ENCODE measurements around the gene POLR1G. TPM values are rescaled to one million over a fixed set of nuclear protein-coding genes. Genes with fewer than 3 reads are reported as not detected.

The POLR1G gene
- total RNA-seq, 1 experiment from 2014 or later = 43.4 TPM

DNA sequence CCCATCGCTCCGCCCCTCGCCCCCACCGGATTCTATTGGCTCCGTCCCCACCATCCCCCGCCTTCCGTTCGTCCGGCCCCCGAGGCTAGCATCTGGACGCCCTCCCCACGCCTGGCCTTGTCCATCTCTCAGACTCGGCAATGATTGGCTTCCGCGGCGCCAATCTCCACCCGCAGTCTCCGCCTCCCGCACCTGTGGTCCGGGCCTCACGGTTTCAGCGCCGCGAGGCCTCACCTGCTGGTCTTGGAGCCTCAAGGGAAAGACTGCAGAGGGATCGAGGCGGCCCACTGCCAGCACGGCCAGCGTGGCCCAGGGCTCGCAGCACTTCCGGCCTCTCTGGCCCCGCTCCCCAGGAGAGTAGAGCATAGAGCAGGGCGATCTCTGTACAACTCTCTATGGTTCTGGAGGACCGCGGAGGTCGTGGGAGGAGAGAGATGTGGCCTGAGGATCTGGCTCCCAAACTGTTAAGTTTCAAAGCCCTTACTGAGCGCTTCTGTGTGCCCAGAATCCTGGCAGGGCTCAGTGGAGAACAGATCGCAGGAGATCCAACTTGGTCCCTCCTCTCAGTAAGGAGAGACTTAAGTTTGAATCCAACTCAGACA, 17.2 kb downstream of the POLR1G start, which contains the start of gene ERCC1:
TSS of gene ERCC1 (minus strand) at position 329 of the 602 bp plus-strand sequence. CDS start 543 bp downstream, outside the sequence.
- no CpG with 5 or more reads among the region's 37 CpGs for WGBS (ENCODE audit: extremely low coverage, insufficient read length, low lambda C conversion rate)
- Histone ChIP-seq H3K23ac (ENCODE audit: insufficient read length, low read depth, low read length) (no peak within 1 kb of the TSS), H3K79me1 (ENCODE audit: insufficient read depth, low read depth, low read length, poor library complexity, severe bottlenecking) (no peaks in the 10 kb centered on the region), H3T11ph (ENCODE audit: low read length) (no peak within 1 kb of the TSS), H2BK15ac (ENCODE audit: low read depth, low read length) (no peak within 1 kb of the TSS), H3K27ac (ENCODE audit: insufficient read length, low read depth, low read length) (peak within 1 kb of the TSS; percentile 84), H2BK120ac (ENCODE audit: low read depth, low read length, poor library complexity, severe bottlenecking) (no peak within 1 kb of the TSS), H2BK12ac (ENCODE audit: insufficient read length, low read depth, low read length) (no peak within 1 kb of the TSS), H4K91ac (ENCODE audit: insufficient read length, low read depth, low read length) (no peak within 1 kb of the TSS), H3K14ac (ENCODE audit: insufficient read depth, low read length) (peak within 1 kb of the TSS; percentile 60; the same call in 1 of the 2 replicates), H4K8ac (replicated peaks; ENCODE audit: insufficient read length, low read depth, low read length) (no peak within 1 kb of the TSS), H3K9me3 (ENCODE audit: control insufficient read depth, low read depth, low read length) (no peaks in the 10 kb centered on the region), H2AFZ (ENCODE audit: low read length) (no peak within 1 kb of the TSS), H3K27me3 (ENCODE audit: insufficient read depth, low read length) (no peaks in the 10 kb centered on the region), H3K56ac (ENCODE audit: insufficient read length, low read depth, low read length) (no peak within 1 kb of the TSS), H4K5ac (ENCODE audit: insufficient read length, low read depth, low read length) (no peak within 1 kb of the TSS), H4K20me1 (ENCODE audit: control insufficient read depth, insufficient read depth, insufficient read length) (no peaks in the 10 kb centered on the region), H3K4me2 (ENCODE audit: insufficient read depth, insufficient read length, low read length) (peak within 1 kb of the TSS; percentile 84), H3K4ac (ENCODE audit: low read depth, low read length) (no peak within 1 kb of the TSS), H2BK20ac (ENCODE audit: low read depth, low read length, poor library complexity, severe bottlenecking) (no peak within 1 kb of the TSS), H2BK5ac (ENCODE audit: insufficient read length, low read length) (no peak within 1 kb of the TSS), H3K4me1 (ENCODE audit: insufficient read depth, low read length) (peaks cover 2% of the 10 kb centered on the region; the same call in 1 of the 2 replicates), H3K18ac (ENCODE audit: insufficient read length, low read depth, low read length) (peak within 1 kb of the TSS; percentile 55), H3K79me2 (ENCODE audit: insufficient read depth, low read length) (no peaks in the 10 kb centered on the region), H3K23me2 (ENCODE audit: insufficient read length, low read depth, low read length, poor library complexity, severe bottlenecking) (peaks cover 18% of the 10 kb centered on the region), H3K9ac (ENCODE audit: extremely low read depth, insufficient read length, low read length) (peak within 1 kb of the TSS; percentile 47), H2AK5ac (ENCODE audit: insufficient read length, low read length) (no peak within 1 kb of the TSS)
- Mint-ChIP-seq H3K4me1 (peaks cover 23 to 32% of the 10 kb centered on the region in 2 experiments), H3K27me3 (ENCODE audit: low read depth) (no peaks in the 10 kb centered on the region; the same call in 1 of the 2 replicates), H3K27ac (peak within 1 kb of the TSS; percentile 99), H3K36me3 (ENCODE audit: insufficient read depth in 1 of 3, low read depth in 3 of 3) (peaks cover 10 to 19% (median 18%) of the 10 kb centered on the region in 3 experiments; a peak in 6 of 7 replicates), H3K4me3 (peak within 1 kb of the TSS; percentile 85 to 94), H3K9me3 (no peaks in the 10 kb centered on the region; a peak in 2 of 5 replicates)
- peak; percentile 100 for DNase-seq
- TF ChIP-seq, protein P1, sequence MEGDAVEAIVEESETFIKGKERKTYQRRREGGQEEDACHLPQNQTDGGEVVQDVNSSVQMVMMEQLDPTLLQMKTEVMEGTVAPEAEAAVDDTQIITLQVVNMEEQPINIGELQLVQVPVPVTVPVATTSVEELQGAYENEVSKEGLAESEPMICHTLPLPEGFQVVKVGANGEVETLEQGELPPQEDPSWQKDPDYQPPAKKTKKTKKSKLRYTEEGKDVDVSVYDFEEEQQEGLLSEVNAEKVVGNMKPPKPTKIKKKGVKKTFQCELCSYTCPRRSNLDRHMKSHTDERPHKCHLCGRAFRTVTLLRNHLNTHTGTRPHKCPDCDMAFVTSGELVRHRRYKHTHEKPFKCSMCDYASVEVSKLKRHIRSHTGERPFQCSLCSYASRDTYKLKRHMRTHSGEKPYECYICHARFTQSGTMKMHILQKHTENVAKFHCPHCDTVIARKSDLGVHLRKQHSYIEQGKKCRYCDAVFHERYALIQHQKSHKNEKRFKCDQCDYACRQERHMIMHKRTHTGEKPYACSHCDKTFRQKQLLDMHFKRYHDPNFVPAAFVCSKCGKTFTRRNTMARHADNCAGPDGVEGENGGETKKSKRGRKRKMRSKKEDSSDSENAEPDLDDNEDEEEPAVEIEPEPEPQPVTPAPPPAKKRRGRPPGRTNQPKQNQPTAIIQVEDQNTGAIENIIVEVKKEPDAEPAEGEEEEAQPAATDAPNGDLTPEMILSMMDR (conservative IDR thresholded peaks at IDR 0.05) = no peak
